Thymus (tissue), 11 donors: Measurements from ENCODE around the gene ARHGAP24. TPM values are rescaled to one million over a fixed set of nuclear protein-coding genes. Genes with fewer than 3 reads are reported as not detected.

ENCODE experiments used
- DNase-seq, 9 donors: peaks; one replicate each; pipeline ENCODE4 v3.0.0-alpha.2; 2013; ENCODE audit warnings: low spot score in 9 of 9, low read depth in 6 of 9, missing footprints in 1 of 9
- H3K27ac ChIP-seq, 2 donors: one replicate each; pipeline ENCODE4 v1.5.1; 2013; ENCODE audit warnings: control low read depth in 1 of 2, low read depth in 1 of 2, low read length in 1 of 2, mild to moderate bottlenecking in 1 of 2, moderate library complexity in 1 of 2
- H3K27me3 ChIP-seq, 2 donors: one replicate each; pipeline ENCODE4 v1.5.1; 2013; ENCODE audit warnings: low read length in 1 of 2; ENCODE audit not compliant: control insufficient read depth in 2 of 2, insufficient read depth in 1 of 2
- H3K36me3 ChIP-seq, 2 donors: one replicate each; pipeline ENCODE4 v1.5.1; 2013; ENCODE audit warnings: low read length in 1 of 2, mild to moderate bottlenecking in 1 of 2, moderate library complexity in 1 of 2; ENCODE audit not compliant: control insufficient read depth in 2 of 2, insufficient read depth in 2 of 2
- H3K4me1 ChIP-seq, 2 donors: one replicate each; pipeline ENCODE4 v1.5.1; 2013; ENCODE audit warnings: low read length in 2 of 2; ENCODE audit not compliant: control insufficient read depth in 2 of 2, insufficient read depth in 2 of 2
- H3K4me3 ChIP-seq, 2 donors: one replicate each; pipeline ENCODE4 v1.5.1; 2013; ENCODE audit warnings: low read length in 2 of 2, control low read depth in 1 of 2, mild to moderate bottlenecking in 1 of 2
- H3K9me3 ChIP-seq, 2 donors: one replicate each; pipeline ENCODE4 v1.5.1; 2013; ENCODE audit warnings: low read length in 1 of 2, mild to moderate bottlenecking in 1 of 2; ENCODE audit not compliant: control insufficient read depth in 2 of 2, insufficient read depth in 1 of 2
- WGBS: extraction: QIAGEN DNeasy Blood & Tissue Kit; methylation state at CpG from one replicate; pipeline ENCODE4 v1.1.7; 2013; 5-methylcytosine and 5-hydroxymethylcytosine counted together
- polyA plus RNA-seq: library from polyadenylated mRNA; stranded (reverse); fragments of 200-250 nt; gene quantifications from one replicate; pipeline ENCODE4 v1.2.3, GENCODE V29; 2013
- total RNA-seq: library from RNA; stranded (reverse); fragments of 120-200 nt; gene quantifications from one replicate; pipeline ENCODE4 v1.2.4, GENCODE V29; 2013
- donor health status: healthy.

The ARHGAP24 gene
- total and polyA plus RNA-seq, 2 donors, result 10.0 to 18.2 TPM

GRCh38 chr4:85938062-85938461, 463.1 kb downstream of the ARHGAP24 start:
- no peak for DNase-seq
- no peak overlapping the region for H3K27ac ChIP-seq
- no peaks in the 10 kb centered on the region for H3K27me3 ChIP-seq
- WGBS, result 96% methylated on average over 5 of the region's 5 CpGs
- no peaks in the 10 kb centered on the region for H3K9me3 ChIP-seq
- H3K4me1 ChIP-seq, result peaks cover 0 to 7% of the 10 kb centered on the region in 2 donors
- H3K4me3 ChIP-seq, result no peak overlapping the region
- H3K36me3 ChIP-seq, result no peaks in the 10 kb centered on the region

- 95% methylated on average over 2 of the region's 2 CpGs for WGBS
- Histone ChIP-seq H3K4me3 (no peak overlapping the region), H3K27me3 (no peaks in the 10 kb centered on the region), H3K4me1 (peaks cover 0 to 4% of the 10 kb centered on the region in 2 donors), H3K9me3 (no peaks in the 10 kb centered on the region), H3K27ac (no peak overlapping the region), H3K36me3 (no peaks in the 10 kb centered on the region)
- DNase-seq, result no peak
Observed at GRCh38 chr4:85938902-85939301, 464.0 kb downstream of the ARHGAP24 start.

- Histone ChIP-seq H3K27ac (no peak overlapping the region), H3K9me3 (no peaks in the 10 kb centered on the region), H3K36me3 (no peaks in the 10 kb centered on the region), H3K27me3 (no peaks in the 10 kb centered on the region), H3K4me1 (peaks cover 0 to 4% of the 10 kb centered on the region in 2 donors), H3K4me3 (no peak overlapping the region)
- WGBS, result 98% methylated on average over 6 of the region's 6 CpGs
- no peak for DNase-seq
Observed at GRCh38 chr4:85939595-85939994, 464.6 kb downstream of the ARHGAP24 start.

- Histone ChIP-seq H3K27ac (no peak overlapping the region), H3K27me3 (no peaks in the 10 kb centered on the region), H3K4me3 (no peak overlapping the region), H3K36me3 (no peaks in the 10 kb centered on the region), H3K4me1 (peaks cover 0 to 4% of the 10 kb centered on the region in 2 donors), H3K9me3 (peaks cover 0 to 3% of the 10 kb centered on the region in 2 donors)
- DNase-seq, result no peak
Observed at GRCh38 chr4:85940151-85940550, 465.2 kb downstream of the ARHGAP24 start.

- Histone ChIP-seq H3K4me1 (peaks cover 0 to 4% of the 10 kb centered on the region in 2 donors), H3K27ac (peak overlapping the region in 1 of 2 donors; percentile 50), H3K27me3 (no peaks in the 10 kb centered on the region), H3K36me3 (no peaks in the 10 kb centered on the region), H3K9me3 (peaks cover 0 to 3% of the 10 kb centered on the region in 2 donors), H3K4me3 (no peak overlapping the region)
- DNase-seq, result peak in 5 of 9 donors; percentile 23 to 71 (median 31)
- 75% methylated on average over 5 of the region's 5 CpGs for WGBS
Observed at GRCh38 chr4:85942107-85942506, 467.2 kb downstream of the ARHGAP24 start.

GRCh38 chr4:85946821-85947220, 471.9 kb downstream of the ARHGAP24 start:
- Histone ChIP-seq H3K27ac (no peak overlapping the region), H3K4me1 (peaks cover 0 to 4% of the 10 kb centered on the region in 2 donors), H3K27me3 (no peaks in the 10 kb centered on the region), H3K36me3 (no peaks in the 10 kb centered on the region), H3K9me3 (peaks cover 0 to 3% of the 10 kb centered on the region in 2 donors), H3K4me3 (no peak overlapping the region)
- DNase-seq, result no peak

- H3K27ac ChIP-seq, result no peak overlapping the region
- H3K4me3 ChIP-seq, result no peak overlapping the region
- no peaks in the 10 kb centered on the region for H3K4me1 ChIP-seq
- DNase-seq, result no peak
- H3K27me3 ChIP-seq, result no peaks in the 10 kb centered on the region
- WGBS, result 97% methylated on average over 3 of the region's 3 CpGs
- H3K36me3 ChIP-seq, result no peaks in the 10 kb centered on the region
- no peaks in the 10 kb centered on the region for H3K9me3 ChIP-seq
Observed at GRCh38 chr4:85951099-85951498, 476.1 kb downstream of the ARHGAP24 start.

GRCh38 chr4:85952528-85952927, 477.6 kb downstream of the ARHGAP24 start:
- H3K27ac ChIP-seq, result no peak overlapping the region
- no peaks in the 10 kb centered on the region for H3K27me3 ChIP-seq
- H3K4me3 ChIP-seq, result no peak overlapping the region
- no peaks in the 10 kb centered on the region for H3K4me1 ChIP-seq
- no peak for DNase-seq
- WGBS, result 99% methylated on average over 3 of the region's 3 CpGs
- H3K36me3 ChIP-seq, result no peaks in the 10 kb centered on the region
- no peaks in the 10 kb centered on the region for H3K9me3 ChIP-seq

GRCh38 chr4:85952972-85953650, 478.2 kb downstream of the ARHGAP24 start:
- H3K27ac ChIP-seq, result no peak overlapping the region
- WGBS, result 95% methylated on average over 3 of the region's 3 CpGs
- H3K4me1 ChIP-seq, result no peaks in the 10 kb centered on the region
- no peak overlapping the region for H3K4me3 ChIP-seq
- H3K9me3 ChIP-seq, result no peaks in the 10 kb centered on the region
- no peak for DNase-seq
- H3K36me3 ChIP-seq, result no peaks in the 10 kb centered on the region
- H3K27me3 ChIP-seq, result no peaks in the 10 kb centered on the region
